SJSA1 (cell line): ENCODE results near the gene NUDT17. TPM values are rescaled to one million over a fixed set of nuclear protein-coding genes. Genes with fewer than 3 reads are reported as not detected.
A peak's percentile ranks its signal among the peaks of the same experiment; 100 is the strongest.
"Not testable (repeated sequence)": the region's sequence is repeated elsewhere in the genome, so short reads cannot be mapped to it uniquely, and the experiment has no call there.

Experiments
- DNase-seq, 2 experiments: peaks; one replicate each; pipeline ENCODE4 v3.0.0-alpha.2; 2015 to 2020; ENCODE audit warnings: low spot score in 2 of 2, low read depth in 1 of 2
- H3K27ac ChIP-seq: fragments of 250-450 bp; sonication (Bioruptor Pico); 2 replicates; pipeline ENCODE4 v1.5.1; 2020; ENCODE audit warnings: mild to moderate bottlenecking, moderate library complexity
- H3K27me3 ChIP-seq: fragments of 250-450 bp; sonication (Bioruptor Pico); replicated peaks from 2 replicates; pipeline ENCODE4 v1.5.1; 2020; ENCODE audit warnings: mild to moderate bottlenecking, moderate library complexity
- H3K36me3 ChIP-seq: fragments of 250-450 bp; sonication (Bioruptor Pico); 2 replicates; pipeline ENCODE4 v1.5.1; 2020; ENCODE audit warnings: mild to moderate bottlenecking
- H3K4me1 ChIP-seq: fragments of 250-450 bp; sonication (Bioruptor Pico); replicated peaks from 2 replicates; pipeline ENCODE4 v1.6.1; 2021; ENCODE audit warnings: mild to moderate bottlenecking
- H3K4me3 ChIP-seq: fragments of 250-450 bp; sonication (Bioruptor Pico); 2 replicates; pipeline ENCODE4 v1.5.1; 2020; ENCODE audit warnings: mild to moderate bottlenecking
- H3K9me3 ChIP-seq: fragments of 250-450 bp; sonication (Bioruptor Pico); replicated peaks from 2 replicates; pipeline ENCODE4 v1.5.1; 2020; ENCODE audit warnings: mild to moderate bottlenecking
- total RNA-seq: library from RNA; depleted of rRNA; stranded (reverse); fragments of >200 nt; shearing (Covaris generic); gene quantifications from 2 replicates; pipeline ENCODE4 v1.2.3, GENCODE V29; 2014

The NUDT17 gene
- total RNA-seq, 1 experiment from 2014 or later: 4.2 TPM

DNA sequence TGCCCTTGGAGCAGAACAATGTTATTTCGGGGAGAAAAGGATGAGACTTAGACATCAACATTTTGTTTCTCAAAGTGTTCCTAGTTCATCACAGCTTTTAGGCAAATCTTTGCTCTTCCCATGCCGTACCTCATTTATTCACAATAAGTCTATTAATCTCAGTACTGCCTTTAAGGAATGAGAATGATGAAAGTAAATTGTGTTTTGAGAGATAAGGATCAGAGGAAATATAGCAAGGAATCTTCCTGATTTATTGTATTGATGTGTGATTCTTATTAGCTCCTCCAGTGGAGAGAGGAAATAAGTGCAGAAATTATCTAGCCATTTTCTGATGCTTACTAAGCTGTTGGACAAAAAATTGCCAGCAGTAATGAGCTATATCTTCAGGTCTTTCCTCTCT lies 19.4 kb upstream of the NUDT17 start:
- DNase-seq: no peak
- Histone ChIP-seq H3K27ac (no peak overlapping the region), H3K36me3 (peaks cover 69% of the 10 kb centered on the region), H3K4me3 (no peak overlapping the region), H3K4me1 (peaks cover 7% of the 10 kb centered on the region), H3K9me3 (no peaks in the 10 kb centered on the region), H3K27me3 (no peaks in the 10 kb centered on the region)

- no peaks in the 10 kb centered on the region for H3K27me3 ChIP-seq
- no peak overlapping the region for H3K27ac ChIP-seq
- H3K36me3 ChIP-seq: peaks cover 88% of the 10 kb centered on the region
- H3K9me3 ChIP-seq: no peaks in the 10 kb centered on the region
- peaks cover 7% of the 10 kb centered on the region for H3K4me1 ChIP-seq
- DNase-seq: no peak
- no peak overlapping the region for H3K4me3 ChIP-seq
These were observed 17.5 kb upstream of the NUDT17 start for GRCh38 chr1:145827966-145828365.

DNA sequence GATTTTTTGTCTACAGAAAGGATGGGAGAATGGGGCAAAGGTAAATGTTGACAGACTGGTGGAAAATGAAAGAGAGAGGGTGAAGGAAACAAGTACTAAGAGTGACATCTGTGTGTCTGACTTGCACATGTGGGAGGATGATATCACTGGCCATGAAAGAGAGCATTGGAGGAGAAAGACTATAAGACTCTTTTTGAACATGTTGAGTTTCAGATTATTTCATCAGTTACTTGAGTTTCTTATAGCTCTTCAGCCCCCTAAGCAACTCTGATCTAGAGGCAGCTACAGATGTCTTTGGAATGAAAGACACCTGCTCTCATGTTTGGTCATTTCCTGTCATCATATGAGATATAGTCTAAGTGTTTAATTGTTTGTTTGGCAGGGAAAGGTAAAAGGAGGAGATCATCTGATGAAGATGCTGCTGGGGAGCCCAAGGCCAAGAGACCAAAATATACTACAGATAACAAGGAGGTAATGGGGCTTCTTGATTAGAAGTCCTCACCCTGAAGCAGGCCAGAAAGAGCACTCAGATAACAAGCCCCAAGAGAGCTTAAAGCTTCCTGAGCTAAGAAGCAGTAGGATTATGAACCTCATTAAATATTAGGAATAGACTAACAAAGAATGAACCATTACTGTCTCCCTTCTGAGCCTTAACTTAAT lies 16.9 kb upstream of the NUDT17 start:
- H3K4me1 ChIP-seq: peaks cover 7% of the 10 kb centered on the region
- no peaks in the 10 kb centered on the region for H3K27me3 ChIP-seq
- DNase-seq: no peak
- H3K4me3 ChIP-seq: no peak overlapping the region
- H3K36me3 ChIP-seq: peaks cover 93% of the 10 kb centered on the region
- H3K9me3 ChIP-seq: no peaks in the 10 kb centered on the region
- no peak overlapping the region for H3K27ac ChIP-seq

GRCh38 chr1:145830810-145831209 lies 14.6 kb upstream of the NUDT17 start:
- peaks cover 98% of the 10 kb centered on the region for H3K36me3 ChIP-seq
- not testable (repeated sequence) for H3K27me3 ChIP-seq, H3K4me3 ChIP-seq, H3K9me3 ChIP-seq, H3K4me1 ChIP-seq, DNase-seq, H3K27ac ChIP-seq

- no peak for DNase-seq
- Histone ChIP-seq H3K36me3 (peaks cover 97% of the 10 kb centered on the region), H3K4me1 (no peaks in the 10 kb centered on the region)
These were observed 7.8 kb upstream of the NUDT17 start for GRCh38 chr1:145837656-145838055.

GRCh38 chr1:145843031-145843430 lies 2.4 kb upstream of the NUDT17 start:
- Histone ChIP-seq H3K4me3 (no peak overlapping the region), H3K27me3 (no peaks in the 10 kb centered on the region), H3K27ac (no peak overlapping the region), H3K4me1 (peaks cover 14% of the 10 kb centered on the region), H3K9me3 (no peaks in the 10 kb centered on the region), H3K36me3 (peaks cover 68% of the 10 kb centered on the region)
- DNase-seq: no peak

More at GRCh38 chr1:145837656-145838055, 7.8 kb upstream of the NUDT17 start:
- no peaks in the 10 kb centered on the region for H3K9me3 ChIP-seq
- no peak overlapping the region for H3K27ac ChIP-seq
- H3K27me3 ChIP-seq: no peaks in the 10 kb centered on the region
- no peak overlapping the region for H3K4me3 ChIP-seq

DNA sequence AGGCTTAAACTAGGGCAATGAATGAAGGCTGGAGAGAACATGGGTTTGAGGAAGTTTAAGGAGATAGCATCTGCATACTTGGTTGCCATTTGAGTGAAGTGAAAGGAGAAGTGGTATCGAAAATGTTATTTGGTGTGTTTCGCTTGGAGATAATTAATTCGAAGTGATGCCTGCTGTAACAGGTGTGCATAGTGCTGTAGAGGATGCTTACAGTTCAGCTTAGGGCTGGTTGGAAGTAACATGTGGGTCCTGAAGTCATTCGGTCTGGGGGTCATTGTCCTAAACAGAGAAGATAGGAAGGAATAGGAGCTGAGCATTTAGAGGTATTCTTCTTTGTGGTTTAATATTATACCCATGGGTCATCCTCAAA lies 301 bp upstream of the NUDT17 start:
- no peak for DNase-seq
- Histone ChIP-seq H3K9me3 (no peaks in the 10 kb centered on the region), H3K4me3 (peak overlapping the region; percentile 46), H3K27ac (no peak overlapping the region), H3K4me1 (peaks cover 25% of the 10 kb centered on the region), H3K36me3 (peaks cover 68% of the 10 kb centered on the region), H3K27me3 (no peaks in the 10 kb centered on the region)

DNA sequence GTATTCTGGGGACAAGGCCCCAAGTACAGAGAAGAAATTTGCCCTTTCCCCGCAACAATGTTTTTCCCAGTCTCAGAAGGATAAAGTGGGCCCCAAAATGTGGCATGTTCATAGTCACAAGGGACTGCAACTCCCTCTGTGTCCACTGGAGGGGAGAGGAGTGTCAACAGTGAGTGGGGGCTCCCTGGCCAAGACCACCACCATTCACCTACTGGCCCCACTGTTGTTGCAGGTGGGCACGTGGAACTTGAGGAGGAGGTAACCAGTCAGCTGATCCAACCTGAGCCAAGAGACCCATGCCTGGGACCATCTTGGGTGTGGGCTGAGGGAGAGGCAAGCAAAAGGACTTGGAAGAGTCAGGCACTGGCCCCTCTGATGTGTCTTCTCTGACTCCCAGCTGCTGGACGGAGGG lies 777 bp downstream of the NUDT17 start:
- H3K27ac ChIP-seq: no peak overlapping the region; the same call in 1 of the 2 replicates
- H3K27me3 ChIP-seq: no peaks in the 10 kb centered on the region
- no peaks in the 10 kb centered on the region for H3K9me3 ChIP-seq
- H3K4me3 ChIP-seq: peak overlapping the region; percentile 46
- H3K4me1 ChIP-seq: peaks cover 29% of the 10 kb centered on the region
- peak in 1 of 2 experiments; percentile 48 for DNase-seq
- peaks cover 68% of the 10 kb centered on the region for H3K36me3 ChIP-seq

GRCh38 chr1:145847827-145848226 lies 2.4 kb downstream of the NUDT17 start:
- no peak for DNase-seq
- Histone ChIP-seq H3K27me3 (no peaks in the 10 kb centered on the region), H3K4me1 (peaks cover 29% of the 10 kb centered on the region), H3K9me3 (no peaks in the 10 kb centered on the region), H3K4me3 (no peak overlapping the region), H3K27ac (no peak overlapping the region), H3K36me3 (peaks cover 67% of the 10 kb centered on the region)

GRCh38 chr1:145849356-145850160 lies 4.1 kb downstream of the NUDT17 start:
- peak; percentile 61 to 76 for DNase-seq
- Histone ChIP-seq H3K4me3 (no peak overlapping the region), H3K27me3 (no peaks in the 10 kb centered on the region), H3K36me3 (peaks cover 70% of the 10 kb centered on the region), H3K27ac (peak overlapping the region; percentile 63), H3K4me1 (peaks cover 29% of the 10 kb centered on the region), H3K9me3 (no peaks in the 10 kb centered on the region)

DNA sequence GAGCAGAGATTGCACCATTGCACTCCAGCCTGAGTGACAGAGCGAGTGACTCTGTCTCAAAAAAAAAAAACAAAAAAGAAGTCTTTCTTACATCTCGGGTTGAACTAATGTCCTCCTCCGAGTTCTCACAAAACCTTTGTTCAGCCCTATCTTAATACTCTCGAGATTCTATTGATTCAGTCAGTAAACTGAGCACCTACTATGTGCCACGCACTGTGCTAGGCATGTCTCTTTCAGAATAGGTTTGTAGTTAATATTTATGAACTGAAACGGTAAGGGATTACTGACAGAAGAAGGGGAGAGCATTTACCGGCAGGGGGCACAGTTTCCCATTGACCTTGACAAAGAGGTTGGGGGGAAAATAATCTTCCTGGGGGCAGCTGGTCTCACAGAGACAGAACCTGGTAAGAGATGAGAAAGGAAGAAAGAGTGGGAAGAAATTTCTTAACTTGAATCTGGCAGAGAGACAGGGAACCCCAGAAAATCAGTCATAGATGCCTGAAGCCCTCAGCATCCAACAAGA lies 10.1 kb downstream of the NUDT17 start:
- H3K4me1 ChIP-seq: peaks cover 12% of the 10 kb centered on the region
- no peak for DNase-seq
- H3K27me3 ChIP-seq: no peaks in the 10 kb centered on the region
- no peak overlapping the region for H3K4me3 ChIP-seq
- H3K36me3 ChIP-seq: peaks cover 69% of the 10 kb centered on the region
- no peak overlapping the region for H3K27ac ChIP-seq
- no peaks in the 10 kb centered on the region for H3K9me3 ChIP-seq

- Histone ChIP-seq H3K27me3 (no peaks in the 10 kb centered on the region), H3K36me3 (peaks cover 55% of the 10 kb centered on the region), H3K9me3 (no peaks in the 10 kb centered on the region), H3K4me1 (peaks cover 12% of the 10 kb centered on the region), H3K27ac (no peak overlapping the region), H3K4me3 (no peak overlapping the region)
- no peak for DNase-seq
These were observed 11.7 kb downstream of the NUDT17 start for GRCh38 chr1:145857170-145857569.

GRCh38 chr1:145858238-145858900 lies 12.9 kb downstream of the NUDT17 start:
- H3K27me3 ChIP-seq: no peaks in the 10 kb centered on the region
- H3K4me3 ChIP-seq: peak overlapping the region; percentile 54
- peaks cover 43% of the 10 kb centered on the region for H3K36me3 ChIP-seq
- no peak overlapping the region for H3K27ac ChIP-seq
- H3K9me3 ChIP-seq: no peaks in the 10 kb centered on the region
- H3K4me1 ChIP-seq: peaks cover 12% of the 10 kb centered on the region
- peak; percentile 16 to 60 for DNase-seq
